Measurements from ENCODE around the gene RBFOX1.

The RBFOX1 gene

GRCh38 chr16:7335991-7336634 lies 3.5 kb downstream of the RBFOX1 start:
- DNase-seq: no peak

- DNase-seq: no peak
Measured at GRCh38 chr16:7336742-7337141, 4.1 kb downstream of the RBFOX1 start.

DNA sequence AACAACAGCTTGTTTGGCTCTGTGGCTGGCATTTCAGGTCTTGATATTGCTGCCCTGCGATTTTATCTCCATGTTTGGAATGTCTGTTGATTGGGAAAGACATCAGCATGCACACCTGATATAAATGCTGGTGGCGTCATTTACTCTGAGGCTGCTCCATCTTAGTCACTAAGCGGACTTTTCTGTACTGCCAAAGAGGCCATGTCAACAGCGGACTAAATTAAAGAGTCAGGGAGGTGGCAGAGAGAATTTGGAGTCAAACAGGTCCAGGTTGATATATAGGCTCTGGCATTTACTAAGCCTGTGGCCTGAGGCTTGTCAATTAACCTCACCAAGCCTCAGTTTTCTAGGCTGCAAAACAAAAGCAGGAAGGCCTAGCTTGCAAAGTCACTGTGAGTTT lies 6.2 kb downstream of the RBFOX1 start:
- no peak for DNase-seq

DNA sequence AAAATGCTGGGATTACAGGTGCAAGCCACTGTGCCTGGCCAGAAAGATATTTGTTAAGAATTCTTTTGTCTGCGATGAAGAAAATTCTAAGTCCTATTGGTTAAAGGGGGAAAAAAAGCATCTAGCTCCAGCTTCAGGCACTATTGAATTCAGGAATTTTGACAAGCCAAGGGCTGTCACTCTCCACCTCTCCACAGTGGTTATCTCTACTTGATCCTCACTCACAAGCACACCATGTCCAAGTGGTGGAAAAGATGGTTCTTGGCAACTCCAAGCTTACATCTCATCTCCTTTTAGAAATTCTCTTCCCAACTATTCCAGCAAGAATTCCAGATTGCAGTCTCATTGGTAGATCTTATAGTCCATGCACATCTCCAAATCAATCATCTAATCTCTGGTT lies 7.1 kb downstream of the RBFOX1 start:
- DNase-seq: no peak

DNA sequence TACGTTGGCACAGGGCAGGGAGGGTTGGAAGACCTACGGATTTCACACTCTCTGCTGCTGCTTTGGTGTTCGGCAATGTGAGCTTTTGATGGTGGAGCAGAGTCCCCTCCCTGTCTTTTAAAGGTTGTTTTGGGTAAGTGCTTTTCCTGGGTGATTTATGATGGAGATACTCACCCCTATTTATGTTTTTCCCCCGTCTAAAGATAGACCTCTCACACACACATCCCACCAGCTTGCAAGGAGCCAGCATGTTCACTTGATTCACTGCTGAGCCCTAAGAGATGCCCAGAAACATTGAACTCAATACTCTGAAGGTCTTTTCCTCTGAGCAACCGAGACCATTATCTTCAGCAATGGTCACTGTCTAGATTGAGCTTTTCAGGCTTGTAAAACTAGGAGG lies 8.3 kb downstream of the RBFOX1 start:
- DNase-seq: no peak

- no peak for DNase-seq
Measured at GRCh38 chr16:7342598-7342997, 10.0 kb downstream of the RBFOX1 start.

- no peak for DNase-seq
Measured at GRCh38 chr16:7343243-7343642, 10.6 kb downstream of the RBFOX1 start.

GRCh38 chr16:7344830-7345780 lies 12.5 kb downstream of the RBFOX1 start:
- no peak for DNase-seq

DNA sequence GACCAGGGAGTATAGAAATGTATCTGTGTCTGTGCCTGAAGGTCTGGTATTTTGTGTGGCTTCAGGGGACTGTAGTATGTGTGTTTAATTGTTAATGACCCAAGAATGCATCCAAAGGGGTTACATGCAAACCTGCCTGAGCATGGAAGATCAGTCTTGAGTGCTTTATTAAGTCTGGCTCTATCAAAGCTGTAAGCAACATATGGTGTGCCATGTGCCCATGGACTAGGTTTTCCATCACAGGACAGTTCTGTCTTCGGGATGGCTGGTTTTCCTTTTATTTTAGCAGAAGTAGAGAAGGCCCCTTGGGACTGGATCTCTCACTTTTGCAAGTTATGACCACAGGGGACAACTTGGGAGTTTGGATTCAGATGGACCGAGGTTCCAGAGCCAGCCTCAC lies 18.2 kb downstream of the RBFOX1 start:
- no peak for DNase-seq

DNA sequence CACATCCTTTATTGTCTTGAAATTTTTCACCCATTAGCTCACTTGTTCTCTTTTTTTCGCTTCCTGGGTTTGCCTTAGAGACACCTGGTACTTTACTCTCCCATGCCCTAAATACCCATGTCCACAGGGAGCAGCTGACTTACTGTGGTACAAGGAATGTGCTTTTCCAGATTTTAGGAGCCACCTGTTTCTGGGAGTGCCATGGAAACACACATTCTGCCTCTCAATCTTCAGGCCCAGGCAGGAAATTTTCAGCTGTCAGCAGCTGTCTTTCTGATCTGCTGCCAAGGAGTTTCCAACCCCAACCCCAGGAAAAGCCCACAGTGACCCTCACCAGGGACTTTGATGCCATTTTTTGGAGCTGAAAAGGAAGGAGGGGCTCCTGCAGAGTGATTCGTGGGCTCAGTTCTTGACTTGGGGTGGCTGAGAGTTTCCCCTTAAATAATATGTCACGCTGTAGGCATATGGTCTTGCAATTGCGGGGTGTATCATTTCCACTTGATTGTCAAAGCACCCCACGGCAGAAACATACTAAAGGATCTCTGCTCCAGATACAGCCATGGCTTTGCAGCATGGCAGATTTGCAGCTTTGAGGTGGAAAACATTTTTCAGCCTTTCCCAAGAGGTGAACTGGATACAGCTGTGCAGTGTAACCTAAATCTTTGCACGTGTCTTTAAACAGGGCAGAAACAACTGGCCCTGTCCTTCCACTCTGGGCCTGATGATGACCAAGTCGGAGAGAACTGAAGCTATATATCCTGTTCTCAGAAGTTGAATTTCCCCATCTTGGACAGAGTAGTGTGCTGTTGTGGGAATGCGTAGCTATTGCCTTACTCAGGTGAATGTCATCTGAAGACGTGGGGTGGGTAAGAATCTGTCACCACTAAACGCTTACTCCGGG lies 19.2 kb downstream of the RBFOX1 start:
- no peak for DNase-seq

GRCh38 chr16:7355758-7356157 lies 23.1 kb downstream of the RBFOX1 start:
- no peak for DNase-seq

- DNase-seq: no peak
Measured at GRCh38 chr16:7361416-7362129, 28.9 kb downstream of the RBFOX1 start.

GRCh38 chr16:7362231-7362630 lies 29.6 kb downstream of the RBFOX1 start:
- no peak for DNase-seq

- DNase-seq: no peak
Measured at GRCh38 chr16:7363422-7364417, 31.1 kb downstream of the RBFOX1 start.

DNA sequence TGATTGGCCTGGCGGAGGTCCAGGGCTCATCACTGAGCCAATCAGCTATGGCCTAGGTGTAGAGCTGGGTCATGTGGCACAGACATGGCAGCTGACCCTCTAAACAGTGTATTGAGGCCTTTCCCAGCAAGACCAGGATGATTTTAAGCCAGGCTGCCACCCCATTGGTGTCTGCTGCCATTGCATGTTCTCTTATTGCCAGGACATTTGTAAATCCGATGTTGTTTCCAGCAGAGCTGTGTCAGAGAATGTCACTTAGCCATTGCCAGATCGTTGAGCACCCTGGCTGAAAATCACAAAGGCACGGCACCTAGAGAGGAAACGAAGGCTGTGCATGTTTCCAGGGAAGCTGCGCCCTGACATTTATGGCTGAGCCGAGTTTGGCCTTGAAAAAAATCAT lies 33.4 kb downstream of the RBFOX1 start:
- DNase-seq: no peak

- no peak for DNase-seq
Measured at GRCh38 chr16:7366993-7367880, 34.6 kb downstream of the RBFOX1 start.

DNA sequence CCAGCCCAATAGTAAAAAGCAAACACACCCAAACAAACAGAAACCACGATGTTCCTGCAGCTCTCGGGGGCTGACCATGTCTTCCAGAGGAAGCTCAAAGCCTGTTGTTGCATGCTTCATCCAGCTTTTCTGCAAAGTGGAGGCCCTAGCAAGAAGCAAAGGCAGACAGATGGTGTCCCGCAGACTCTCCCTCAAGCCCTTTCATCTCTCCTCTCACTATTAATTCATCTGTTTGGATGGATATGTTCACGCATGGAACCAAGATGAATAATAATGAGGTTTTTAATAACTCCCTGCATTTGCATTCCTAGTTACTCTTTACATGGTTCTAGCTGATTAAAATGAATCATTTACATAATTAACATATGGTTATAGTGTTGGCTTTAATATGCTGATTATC lies 36.6 kb downstream of the RBFOX1 start:
- DNase-seq: no peak

DNA sequence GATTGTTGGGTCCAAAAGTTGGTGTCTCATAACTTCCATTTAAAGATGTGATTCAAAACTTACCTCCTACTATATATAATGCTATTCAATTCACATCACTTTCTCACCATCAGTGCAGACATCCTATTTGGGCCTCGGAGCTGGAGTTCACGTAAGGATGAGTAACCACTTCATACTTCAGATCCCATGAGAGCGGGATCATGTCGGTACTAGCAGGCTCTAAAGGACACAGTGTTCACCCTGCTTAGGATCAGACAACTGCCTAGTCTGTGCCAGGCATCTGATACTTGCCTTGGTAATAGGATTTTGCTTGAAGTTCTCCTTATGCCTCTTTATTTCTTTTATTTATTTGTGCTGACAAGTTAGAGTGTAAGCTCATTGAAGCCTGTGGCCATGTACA lies 39.5 kb downstream of the RBFOX1 start:
- no peak for DNase-seq

- no peak for DNase-seq
Measured at GRCh38 chr16:7373776-7374175, 41.1 kb downstream of the RBFOX1 start.

DNA sequence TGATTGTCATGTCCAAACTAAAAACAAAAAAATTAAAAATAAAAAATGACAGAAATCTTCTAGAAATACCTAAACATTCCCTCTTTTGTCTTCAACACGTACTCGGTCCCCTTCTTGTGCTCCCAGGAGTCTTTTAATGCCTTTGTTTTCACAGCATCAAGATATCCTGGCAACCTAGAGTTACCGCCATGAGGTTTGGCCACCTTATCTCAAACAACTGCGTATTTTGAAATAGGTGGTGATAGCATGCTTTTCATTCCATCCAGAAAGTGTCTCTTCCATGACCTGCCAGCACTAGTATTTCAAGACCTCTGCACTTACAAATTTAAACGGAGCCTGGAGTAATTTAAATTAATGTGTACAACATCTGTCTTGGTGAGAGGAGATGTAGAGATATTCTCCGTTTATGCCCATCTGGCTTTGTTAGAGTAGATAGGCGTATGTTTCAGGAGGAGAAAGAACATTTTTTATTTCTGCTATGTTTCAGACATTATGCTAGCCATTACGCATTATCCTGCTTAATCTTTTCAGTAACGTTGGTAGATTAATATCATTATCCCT lies 42.0 kb downstream of the RBFOX1 start:
- DNase-seq: no peak

All from NCI-H2029 treated with DMSO at 0.1 percent for 48 hours (cell line).